Endometrial microvascular endothelial cells (primary cell): ENCODE measurements around the gene NBAS. TPM values are rescaled to one million over a fixed set of nuclear protein-coding genes. Genes with fewer than 3 reads are reported as not detected.

ENCODE experiments used
- in situ Hi-C: cut with HindIII; loops from 2 replicates; pipeline ENCODE4 v1.10.0; 2017; ENCODE audit warnings: low sequenced_read_pairs, low pct_unique_long_range_greater_than_20kb; ENCODE audit errors: inconsistent ontology term
- total RNA-seq: library from RNA; depleted of rRNA; stranded (reverse); fragments of >200 nt; gene quantifications from one replicate; pipeline ENCODE4 v1.2.3, GENCODE V29; 2015; ENCODE audit errors: inconsistent ontology term

The NBAS gene
- total RNA-seq, 1 donor from 2014 or later = 40.5 TPM

DNA sequence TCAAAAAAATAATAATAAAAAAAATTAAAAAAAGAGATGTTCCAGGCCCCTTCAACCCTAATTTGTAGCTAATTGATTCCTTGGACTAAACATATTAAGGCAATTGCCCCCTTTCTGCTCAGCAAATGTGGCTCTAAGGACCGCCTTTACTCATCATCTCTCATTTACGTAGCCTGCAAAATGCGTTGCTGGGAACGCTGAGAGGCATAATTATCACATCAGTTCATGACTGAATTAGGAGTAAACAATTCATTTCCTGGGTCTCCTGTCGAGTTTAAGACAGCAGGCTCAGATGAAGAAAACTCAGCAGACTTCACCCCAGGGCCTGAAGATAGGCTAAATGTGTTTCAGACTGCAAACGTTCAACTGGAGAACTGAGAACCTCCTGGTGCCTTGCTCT lies 413.5 kb downstream of the NBAS start:
- in situ Hi-C loops = no loop called here

DNA sequence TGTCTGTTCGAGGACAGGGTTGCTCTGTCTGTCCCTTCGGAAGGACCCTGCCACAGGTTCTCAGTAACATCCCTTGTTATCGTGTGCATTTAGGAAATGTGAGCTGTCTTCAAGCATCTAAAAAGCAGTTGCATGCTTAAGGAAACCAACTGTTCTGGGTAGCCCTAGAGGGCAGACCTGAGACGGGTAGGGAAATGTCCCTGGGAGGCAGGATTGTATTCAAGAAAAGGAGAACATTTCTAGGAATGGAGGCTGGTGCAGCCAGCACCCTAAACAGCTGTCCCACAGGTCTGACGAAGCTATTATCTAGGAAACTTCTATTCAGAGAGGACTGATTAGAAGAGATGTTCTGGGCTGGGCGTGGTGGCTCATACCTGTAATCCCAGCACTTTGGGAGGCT lies 414.2 kb downstream of the NBAS start:
- in situ Hi-C loops = no loop called here

DNA sequence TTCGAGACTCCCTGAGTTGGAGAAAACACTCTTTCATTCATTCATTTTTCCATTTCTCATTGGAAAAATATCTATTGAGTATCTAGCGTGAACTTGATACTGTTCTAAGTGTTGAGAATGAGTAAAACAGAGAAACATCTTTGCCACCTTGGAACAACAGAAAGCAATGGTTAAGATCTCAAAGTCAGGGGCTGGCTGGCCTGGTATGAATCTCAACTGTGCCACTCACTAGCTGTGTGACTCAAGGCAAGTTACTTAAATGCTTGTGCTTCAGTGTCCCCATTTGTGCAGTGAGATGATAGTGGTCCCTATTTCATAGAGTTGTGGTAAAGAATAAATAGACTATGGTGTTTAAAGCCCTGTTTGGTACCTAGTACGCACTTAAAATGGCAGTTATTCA lies 415.2 kb downstream of the NBAS start:
- in situ Hi-C loops = no loop called here

GRCh38 chr2:15145046-15145817 lies 415.9 kb downstream of the NBAS start:
- in situ Hi-C loops = no loop called here

DNA sequence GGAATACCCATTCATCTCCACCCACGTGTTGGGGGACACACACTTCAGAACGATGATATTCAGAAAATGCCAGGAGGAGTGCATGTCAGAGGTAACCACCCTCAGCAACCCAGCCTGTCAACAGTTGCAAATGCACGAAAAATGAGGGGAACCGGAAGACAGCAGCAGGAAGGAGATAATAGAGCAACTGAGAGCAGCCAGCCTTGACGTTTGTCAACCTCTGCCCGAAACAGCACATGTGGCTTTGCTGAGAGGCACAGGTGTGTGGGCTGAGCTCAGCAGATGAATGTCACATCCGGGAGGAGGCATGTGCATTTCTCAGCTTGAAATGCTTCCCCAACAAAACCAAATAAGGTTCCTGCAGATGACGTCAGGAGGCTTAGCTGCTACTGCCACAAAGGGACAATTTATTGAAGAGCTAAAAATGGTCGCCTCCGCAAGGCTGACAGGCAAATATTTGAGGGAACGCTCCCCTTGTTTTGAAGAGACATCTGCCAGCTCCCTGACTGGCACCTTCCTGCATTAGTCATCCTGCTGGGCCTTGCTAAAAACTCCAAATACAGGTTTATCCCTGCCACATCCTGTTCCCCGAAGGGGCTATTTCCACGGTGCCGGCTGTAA lies 419.0 kb downstream of the NBAS start:
- in situ Hi-C loops = no loop called here

DNA sequence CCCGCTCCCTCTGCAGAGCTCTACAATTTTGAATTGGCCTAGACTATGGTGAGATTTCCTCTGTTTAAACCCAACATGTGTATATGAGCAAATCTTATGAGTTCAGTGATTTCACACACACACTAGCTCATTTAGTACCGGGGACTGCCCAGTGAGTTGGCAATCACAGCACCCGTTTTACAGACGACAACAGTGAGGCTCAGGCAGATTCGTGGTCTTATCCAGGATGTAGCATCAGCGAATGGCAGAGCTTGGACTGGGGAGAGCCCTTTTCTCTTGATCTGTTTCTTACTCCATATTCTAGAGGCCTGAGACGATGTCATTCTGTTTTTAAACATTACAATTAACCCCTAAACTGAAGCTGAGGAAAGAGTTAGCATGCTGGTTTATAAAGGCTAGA lies 419.9 kb downstream of the NBAS start:
- in situ Hi-C loops = no loop called here

GRCh38 chr2:15136639-15137038 lies 424.5 kb downstream of the NBAS start:
- in situ Hi-C loops = no loop called here

- in situ Hi-C loops = no loop called here
These were observed 426.2 kb downstream of the NBAS start for GRCh38 chr2:15134957-15135356.

DNA sequence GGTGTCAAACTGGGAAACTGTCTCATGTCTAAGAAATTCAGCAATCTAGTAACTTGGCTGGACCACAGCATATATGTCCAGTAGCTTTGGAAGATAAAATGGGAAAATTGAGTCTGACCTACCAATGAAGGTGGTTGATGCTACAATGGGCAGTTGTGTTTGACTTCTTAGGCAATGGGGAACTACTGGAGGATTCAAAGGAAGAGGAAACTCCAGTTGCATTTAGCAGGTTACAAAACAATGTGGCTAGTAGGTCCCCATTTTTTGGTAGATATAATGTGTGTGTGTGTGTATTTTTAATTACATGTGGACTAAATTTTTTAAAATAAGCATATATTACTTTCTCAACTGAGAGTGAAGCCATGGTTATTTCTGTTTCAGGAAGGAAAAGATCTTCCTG lies 427.7 kb downstream of the NBAS start:
- in situ Hi-C loops = no loop called here

DNA sequence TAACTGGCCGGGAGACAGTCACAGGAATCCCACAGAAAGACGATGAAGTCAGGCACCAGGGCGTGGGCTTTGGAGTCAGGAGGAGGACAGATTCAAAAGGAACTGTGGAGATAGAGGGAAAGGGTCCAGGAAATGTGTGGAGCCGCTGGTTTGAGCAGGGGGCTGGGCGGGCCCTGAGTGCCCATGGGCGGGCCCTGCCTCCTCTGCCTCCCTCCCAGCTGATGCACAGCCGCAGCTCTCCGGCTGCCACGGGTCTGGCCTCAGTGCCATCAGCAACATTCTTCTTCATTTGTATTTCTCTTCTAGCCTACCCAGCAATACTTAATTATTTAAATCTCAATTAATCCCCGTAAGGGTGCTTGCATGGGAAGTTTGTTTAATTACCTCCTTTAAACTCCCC lies 432.3 kb downstream of the NBAS start:
- in situ Hi-C loops = no loop called here

DNA sequence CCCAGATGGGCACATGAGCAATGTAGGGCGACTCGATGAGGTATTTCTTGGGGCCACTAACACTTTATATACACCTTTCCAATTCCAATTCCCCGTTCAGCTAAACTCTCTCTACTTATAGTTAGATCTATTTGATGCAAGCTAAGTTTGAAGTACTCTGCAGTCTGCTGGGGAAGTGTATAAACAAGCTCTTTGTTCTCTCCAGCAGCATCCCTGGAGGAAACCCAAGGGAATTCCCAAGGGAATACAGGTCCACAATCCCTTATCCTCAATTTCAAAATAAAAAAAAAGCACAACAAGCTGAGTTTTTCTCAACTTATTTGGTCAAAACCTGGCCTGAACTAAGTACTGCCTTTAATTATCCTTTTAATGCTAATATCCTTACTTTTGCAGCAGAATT lies 433.3 kb downstream of the NBAS start:
- in situ Hi-C loops = no loop called here

DNA sequence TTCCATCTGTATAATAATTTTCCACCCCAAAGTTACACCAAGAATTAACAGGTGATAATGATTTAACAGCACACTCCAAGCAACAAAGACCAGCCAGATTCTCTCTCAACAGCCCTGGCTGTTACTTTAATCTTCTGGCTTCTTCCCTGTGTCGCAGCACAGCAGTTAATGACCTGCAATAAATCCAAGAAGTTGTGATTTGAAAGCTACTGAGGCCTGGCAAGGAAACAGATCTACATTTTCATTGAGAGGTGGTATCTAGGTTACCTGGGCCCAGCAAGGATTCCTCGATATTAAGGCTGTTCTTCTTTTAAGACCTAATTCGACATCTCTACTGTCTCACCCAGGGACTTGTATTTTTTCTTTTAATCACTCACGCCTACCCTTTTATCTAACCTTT lies 433.8 kb downstream of the NBAS start:
- in situ Hi-C loops = no loop called here

DNA sequence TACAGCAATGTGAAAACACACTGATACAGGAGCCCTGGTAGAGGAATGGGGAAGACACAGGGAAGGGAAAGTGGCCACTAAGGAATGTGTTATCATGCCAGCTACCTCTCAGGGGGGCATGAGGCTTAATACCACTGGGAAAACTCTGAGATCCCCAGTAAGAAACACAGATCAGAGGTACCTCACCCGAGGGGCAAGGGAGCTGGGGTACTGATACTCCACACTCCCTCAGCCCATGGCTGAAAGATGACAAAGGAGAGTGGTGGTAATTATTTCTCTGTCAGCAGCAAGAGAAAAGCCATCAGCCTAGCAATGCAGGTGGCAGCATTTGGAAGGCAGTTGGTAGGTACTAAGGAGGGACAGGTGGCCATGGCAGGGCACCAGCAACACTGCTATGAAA lies 434.8 kb downstream of the NBAS start:
- in situ Hi-C loops = no loop called here

- in situ Hi-C loops = no loop called here
These were observed 438.2 kb downstream of the NBAS start for GRCh38 chr2:15122915-15123314.

GRCh38 chr2:15120631-15121030 lies 440.5 kb downstream of the NBAS start:
- in situ Hi-C loops = no loop called here

GRCh38 chr2:15119722-15120175 lies 441.4 kb downstream of the NBAS start:
- in situ Hi-C loops = no loop called here

GRCh38 chr2:15117409-15118050 lies 443.6 kb downstream of the NBAS start:
- in situ Hi-C loops = no loop called here
